Myocyte (in vitro differentiated cells): ENCODE measurements around the gene PHACTR2. TPM values are rescaled to one million over a fixed set of nuclear protein-coding genes. Genes with fewer than 3 reads are reported as not detected.
"Not testable (repeated sequence)": the region's sequence is repeated elsewhere in the genome, so short reads cannot be mapped to it uniquely, and the experiment has no call there.

ENCODE experiments used
- DNase-seq: peaks from one replicate; pipeline ENCODE4 v3.0.0-alpha.2; 2012; ENCODE audit warnings: low read depth
- total RNA-seq: library from RNA; depleted of rRNA; stranded (reverse); fragments of >200 nt; gene quantifications from 2 replicates; pipeline ENCODE4 v1.2.3, GENCODE V29; 2014

Gene PHACTR2
- total RNA-seq, 1 donor from 2014 or later, result 51.2 TPM

GRCh38 chr6:143698329-143698728 lies 20.6 kb downstream of the PHACTR2 start:
- no peak for DNase-seq

- no peak for DNase-seq
These were observed 21.1 kb downstream of the PHACTR2 start for GRCh38 chr6:143698759-143699429.

- DNase-seq, result no peak
These were observed 21.7 kb downstream of the PHACTR2 start for GRCh38 chr6:143699430-143699825.

- peak; percentile 63 for DNase-seq
These were observed 23.1 kb downstream of the PHACTR2 start for GRCh38 chr6:143700684-143701348.

GRCh38 chr6:143701349-143702234 lies 23.8 kb downstream of the PHACTR2 start:
- DNase-seq, result no peak

- no peak for DNase-seq
These were observed 27.8 kb downstream of the PHACTR2 start for GRCh38 chr6:143705569-143705968.

- no peak for DNase-seq
These were observed 29.9 kb downstream of the PHACTR2 start for GRCh38 chr6:143707697-143708096.

- no peak for DNase-seq
These were observed 31.1 kb downstream of the PHACTR2 start for GRCh38 chr6:143708889-143709288.

- no peak for DNase-seq
These were observed 33.9 kb downstream of the PHACTR2 start for GRCh38 chr6:143711714-143712113.

GRCh38 chr6:143718472-143718871 lies 40.7 kb downstream of the PHACTR2 start:
- no peak for DNase-seq

- DNase-seq, result no peak
These were observed 43.9 kb downstream of the PHACTR2 start for GRCh38 chr6:143721642-143722041.

GRCh38 chr6:143724876-143725275 lies 47.1 kb downstream of the PHACTR2 start:
- no peak for DNase-seq

- DNase-seq, result no peak
These were observed 48.4 kb downstream of the PHACTR2 start for GRCh38 chr6:143726015-143726647.

GRCh38 chr6:143727035-143727434 lies 49.3 kb downstream of the PHACTR2 start:
- no peak for DNase-seq

GRCh38 chr6:143731789-143732188 lies 54.0 kb downstream of the PHACTR2 start:
- no peak for DNase-seq

GRCh38 chr6:143732536-143732935 lies 54.8 kb downstream of the PHACTR2 start:
- no peak for DNase-seq

GRCh38 chr6:143733510-143733909 lies 55.7 kb downstream of the PHACTR2 start:
- DNase-seq, result no peak

- no peak for DNase-seq
These were observed 56.9 kb downstream of the PHACTR2 start for GRCh38 chr6:143734641-143735063.

GRCh38 chr6:143738072-143738690 lies 60.4 kb downstream of the PHACTR2 start:
- DNase-seq, result not testable (repeated sequence)

- no peak for DNase-seq
These were observed 61.6 kb downstream of the PHACTR2 start for GRCh38 chr6:143739341-143739851.

- no peak for DNase-seq
These were observed 62.4 kb downstream of the PHACTR2 start for GRCh38 chr6:143740213-143740612.
